Measurements from ENCODE around the gene DCAF8L1. TPM values are rescaled to one million over a fixed set of nuclear protein-coding genes. Genes with fewer than 3 reads are reported as not detected.
"Not testable (repeated sequence)": the region's sequence is repeated elsewhere in the genome, so short reads cannot be mapped to it uniquely, and the experiment has no call there.

DCAF8L1 gene
- not detected for polyA plus RNA-seq (ENCODE audit: insufficient read length in 4 of 4)

- no peak for DNase-seq (ENCODE audit: low read depth in 4 of 4, low spot score in 3 of 4)
Observed at GRCh38 chrX:27981349-27981748, at the start of gene DCAF8L1. Gene DCAF8L1, minus strand, starts transcription at chrX:27981449. Its CDS starts 115 bp downstream, at chrX:27981334.

- DNase-seq (ENCODE audit: low read depth in 4 of 4, low spot score in 3 of 4): no peak
Observed at GRCh38 chrX:28022371-28022770, 41.1 kb upstream of the DCAF8L1 start.

GRCh38 chrX:28016823-28017222, 35.6 kb upstream of the DCAF8L1 start:
- no peak for DNase-seq (ENCODE audit: low read depth in 4 of 4, low spot score in 3 of 4)

GRCh38 chrX:28015993-28016392, 34.7 kb upstream of the DCAF8L1 start:
- no peak for DNase-seq (ENCODE audit: low read depth in 4 of 4, low spot score in 3 of 4)

GRCh38 chrX:28010875-28011274, 29.6 kb upstream of the DCAF8L1 start:
- no peak for DNase-seq (ENCODE audit: low read depth in 4 of 4, low spot score in 3 of 4)

GRCh38 chrX:27998666-27999065, 17.4 kb upstream of the DCAF8L1 start:
- DNase-seq (ENCODE audit: low read depth in 4 of 4, low spot score in 3 of 4): no peak

GRCh38 chrX:27997622-27998021, 16.4 kb upstream of the DCAF8L1 start:
- DNase-seq (ENCODE audit: low read depth in 4 of 4, low spot score in 3 of 4): no peak

- no peak for DNase-seq (ENCODE audit: low read depth in 4 of 4, low spot score in 3 of 4)
Observed at GRCh38 chrX:27996132-27996531, 14.9 kb upstream of the DCAF8L1 start.

- no peak for DNase-seq (ENCODE audit: low read depth in 4 of 4, low spot score in 3 of 4)
Observed at GRCh38 chrX:27995611-27996010, 14.4 kb upstream of the DCAF8L1 start.

GRCh38 chrX:27987862-27988646, 6.8 kb upstream of the DCAF8L1 start:
- no peak for DNase-seq (ENCODE audit: low read depth in 4 of 4, low spot score in 3 of 4)

- DNase-seq (ENCODE audit: low read depth in 4 of 4, low spot score in 3 of 4): not testable (repeated sequence)
Observed at GRCh38 chrX:27976934-27977333, 4.3 kb downstream of the DCAF8L1 start.

GRCh38 chrX:27976284-27976683, 5.0 kb downstream of the DCAF8L1 start:
- DNase-seq (ENCODE audit: low read depth in 4 of 4, low spot score in 3 of 4): no peak

- no peak for DNase-seq (ENCODE audit: low read depth in 4 of 4, low spot score in 3 of 4)
Observed at GRCh38 chrX:27968878-27969277, 12.4 kb downstream of the DCAF8L1 start.

- DNase-seq (ENCODE audit: low read depth in 4 of 4, low spot score in 3 of 4): no peak
Observed at GRCh38 chrX:27968352-27968751, 12.9 kb downstream of the DCAF8L1 start.

- no peak for DNase-seq (ENCODE audit: low read depth in 4 of 4, low spot score in 3 of 4)
Observed at GRCh38 chrX:27966955-27967354, 14.3 kb downstream of the DCAF8L1 start.

- DNase-seq (ENCODE audit: low read depth in 4 of 4, low spot score in 3 of 4): no peak
Observed at GRCh38 chrX:27966492-27966891, 14.8 kb downstream of the DCAF8L1 start.

GRCh38 chrX:27965348-27965747, 15.9 kb downstream of the DCAF8L1 start:
- not testable (repeated sequence) for DNase-seq (ENCODE audit: low read depth in 4 of 4, low spot score in 3 of 4)

GRCh38 chrX:27964432-27964831, 16.8 kb downstream of the DCAF8L1 start:
- no peak for DNase-seq (ENCODE audit: low read depth in 4 of 4, low spot score in 3 of 4)

GRCh38 chrX:27960410-27960809, 20.8 kb downstream of the DCAF8L1 start:
- not testable (repeated sequence) for DNase-seq (ENCODE audit: low read depth in 4 of 4, low spot score in 3 of 4)

GRCh38 chrX:27953171-27953570, 28.1 kb downstream of the DCAF8L1 start:
- no peak for DNase-seq (ENCODE audit: low read depth in 4 of 4, low spot score in 3 of 4)

GRCh38 chrX:27933361-27933760, 47.9 kb downstream of the DCAF8L1 start:
- DNase-seq (ENCODE audit: low read depth in 4 of 4, low spot score in 3 of 4): no peak
